ENCODE results near the gene VEPH1. TPM values are rescaled to one million over a fixed set of nuclear protein-coding genes. Genes with fewer than 3 reads are reported as not detected.

The VEPH1 gene
- total RNA-seq, 1 experiment from 2014 or later = 35.1 TPM

DNA sequence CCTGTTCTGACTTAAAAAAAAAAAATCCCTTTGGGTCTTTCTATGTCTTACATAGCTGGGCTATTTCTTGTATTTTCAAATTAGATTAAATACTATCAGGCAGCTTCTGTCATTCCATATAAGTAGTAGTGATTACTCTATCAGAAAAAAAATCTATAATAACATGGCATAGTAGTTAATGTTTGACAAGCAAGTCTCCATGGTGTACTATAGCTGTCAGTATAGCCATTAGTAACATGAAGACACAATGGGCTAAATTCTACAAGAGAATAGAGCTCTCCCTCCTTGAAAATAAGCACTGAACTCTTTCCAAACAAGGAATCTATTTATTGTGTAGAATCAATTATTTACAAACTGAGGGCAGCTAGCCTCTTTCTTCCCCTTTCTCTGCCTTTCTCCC is 19.4 kb upstream of the VEPH1 start:
- no TSS peak for BruUV-seq (replicated peaks)
- intact Hi-C loops (cut with micrococcal nuclease; ENCODE audit: unreplicated experiment) = no loop called here
- Mint-ChIP-seq H3K4me3 (ENCODE audit: low read depth, unreplicated experiment) (no peak overlapping the region), H3K27me3 (ENCODE audit: unreplicated experiment) (no peaks in the 10 kb centered on the region), H3K9me3 (ENCODE audit: low read depth, unreplicated experiment) (no peaks in the 10 kb centered on the region), H3K4me1 (ENCODE audit: low read depth, unreplicated experiment) (peaks cover 15% of the 10 kb centered on the region), H3K36me3 (ENCODE audit: insufficient read depth, unreplicated experiment) (no peaks in the 10 kb centered on the region), H3K27ac (ENCODE audit: unreplicated experiment) (no peak overlapping the region)
- CTCF ChIA-PET = interaction anchor here (1.0 to 1.4 kb wide), 4 partner anchors 10 to 319 kb away, joined by 4 to 5 read pairs (median 4); no protein-coding TSS in a partner anchor
- DNase-seq = no peak
- TF ChIP-seq, protein P1, sequence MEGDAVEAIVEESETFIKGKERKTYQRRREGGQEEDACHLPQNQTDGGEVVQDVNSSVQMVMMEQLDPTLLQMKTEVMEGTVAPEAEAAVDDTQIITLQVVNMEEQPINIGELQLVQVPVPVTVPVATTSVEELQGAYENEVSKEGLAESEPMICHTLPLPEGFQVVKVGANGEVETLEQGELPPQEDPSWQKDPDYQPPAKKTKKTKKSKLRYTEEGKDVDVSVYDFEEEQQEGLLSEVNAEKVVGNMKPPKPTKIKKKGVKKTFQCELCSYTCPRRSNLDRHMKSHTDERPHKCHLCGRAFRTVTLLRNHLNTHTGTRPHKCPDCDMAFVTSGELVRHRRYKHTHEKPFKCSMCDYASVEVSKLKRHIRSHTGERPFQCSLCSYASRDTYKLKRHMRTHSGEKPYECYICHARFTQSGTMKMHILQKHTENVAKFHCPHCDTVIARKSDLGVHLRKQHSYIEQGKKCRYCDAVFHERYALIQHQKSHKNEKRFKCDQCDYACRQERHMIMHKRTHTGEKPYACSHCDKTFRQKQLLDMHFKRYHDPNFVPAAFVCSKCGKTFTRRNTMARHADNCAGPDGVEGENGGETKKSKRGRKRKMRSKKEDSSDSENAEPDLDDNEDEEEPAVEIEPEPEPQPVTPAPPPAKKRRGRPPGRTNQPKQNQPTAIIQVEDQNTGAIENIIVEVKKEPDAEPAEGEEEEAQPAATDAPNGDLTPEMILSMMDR (IDR thresholded peaks at IDR 0.05; ENCODE audit: unreplicated experiment) = no peak

DNA sequence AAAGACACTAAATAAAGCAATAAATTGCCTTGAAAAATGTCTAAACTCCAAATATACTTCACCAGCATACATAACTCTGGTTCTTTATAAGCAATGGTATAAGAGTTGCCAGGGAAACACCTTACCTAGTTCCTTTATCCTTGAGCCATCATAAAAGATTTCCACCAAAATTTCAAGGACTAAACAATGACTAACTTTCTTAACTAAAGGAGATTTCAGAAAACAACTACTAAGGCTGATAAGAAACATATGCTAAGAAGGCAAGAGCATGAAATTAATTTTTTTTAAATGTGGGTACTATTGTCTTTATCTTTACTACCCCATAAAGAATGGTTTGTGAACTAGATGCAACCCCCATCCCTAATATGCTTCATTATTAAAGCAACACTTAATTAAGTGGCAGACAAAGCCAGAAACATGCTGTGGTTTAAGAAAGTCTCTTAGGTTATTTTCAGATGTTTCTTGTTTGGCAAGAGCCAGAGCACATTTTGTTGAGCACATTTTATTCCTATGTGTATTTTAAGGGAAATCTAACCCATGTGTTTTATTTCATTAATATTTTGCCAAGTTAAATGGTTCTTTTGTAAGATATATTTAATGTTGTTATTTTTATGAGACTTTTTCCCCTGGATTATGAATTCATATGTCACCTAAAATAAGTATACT is 17.4 kb upstream of the VEPH1 start:
- TF ChIP-seq, protein P1 (IDR thresholded peaks at IDR 0.05; ENCODE audit: unreplicated experiment) = no peak
- Mint-ChIP-seq H3K4me3 (ENCODE audit: low read depth, unreplicated experiment) (no peak overlapping the region), H3K9me3 (ENCODE audit: low read depth, unreplicated experiment) (no peaks in the 10 kb centered on the region), H3K27me3 (ENCODE audit: unreplicated experiment) (no peaks in the 10 kb centered on the region), H3K27ac (ENCODE audit: unreplicated experiment) (no peak overlapping the region), H3K4me1 (ENCODE audit: low read depth, unreplicated experiment) (peaks cover 9% of the 10 kb centered on the region), H3K36me3 (ENCODE audit: insufficient read depth, unreplicated experiment) (no peaks in the 10 kb centered on the region)
- BruUV-seq (replicated peaks) = no TSS peak
- intact Hi-C loops (cut with micrococcal nuclease; ENCODE audit: unreplicated experiment) = no loop called here
- DNase-seq = no peak
- CTCF ChIA-PET = interaction anchor here (1.0 kb wide), 1 partner anchor 11 kb away, joined by 3 read pairs; no protein-coding TSS in a partner anchor

DNA sequence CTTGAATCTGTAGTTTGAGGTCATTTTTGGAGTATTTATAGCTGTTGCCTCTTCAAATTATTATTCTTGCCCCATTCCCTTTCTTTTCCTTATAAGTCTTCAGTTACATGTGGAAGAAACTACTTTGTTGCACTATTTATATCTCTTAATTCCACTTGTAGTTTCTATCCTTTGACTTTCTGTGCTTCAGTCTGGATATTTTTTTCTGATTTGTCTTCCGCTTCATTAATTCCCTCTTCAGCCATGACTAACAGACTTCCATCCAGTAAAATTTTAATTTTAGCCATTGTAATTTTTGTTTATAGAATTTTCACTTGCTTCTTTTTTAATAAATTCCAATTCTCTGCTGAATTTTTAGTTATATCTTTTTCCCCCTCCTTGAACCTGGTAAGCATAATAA is 15.7 kb upstream of the VEPH1 start:
- no peaks in the 10 kb centered on the region for H3K9me3 Mint-ChIP-seq (ENCODE audit: low read depth, unreplicated experiment)
- no peak overlapping the region for H3K4me3 Mint-ChIP-seq (ENCODE audit: low read depth, unreplicated experiment)
- intact Hi-C loops (cut with micrococcal nuclease; ENCODE audit: unreplicated experiment) = no loop called here
- no peaks in the 10 kb centered on the region for H3K27me3 Mint-ChIP-seq (ENCODE audit: unreplicated experiment)
- H3K36me3 Mint-ChIP-seq (ENCODE audit: insufficient read depth, unreplicated experiment) = no peaks in the 10 kb centered on the region
- CTCF ChIA-PET = no interaction called here
- H3K27ac Mint-ChIP-seq (ENCODE audit: unreplicated experiment) = no peak overlapping the region
- no TSS peak for BruUV-seq (replicated peaks)
- TF ChIP-seq, protein P1 (IDR thresholded peaks at IDR 0.05; ENCODE audit: unreplicated experiment) = no peak
- peaks cover 9% of the 10 kb centered on the region for H3K4me1 Mint-ChIP-seq (ENCODE audit: low read depth, unreplicated experiment)
- DNase-seq = no peak

DNA sequence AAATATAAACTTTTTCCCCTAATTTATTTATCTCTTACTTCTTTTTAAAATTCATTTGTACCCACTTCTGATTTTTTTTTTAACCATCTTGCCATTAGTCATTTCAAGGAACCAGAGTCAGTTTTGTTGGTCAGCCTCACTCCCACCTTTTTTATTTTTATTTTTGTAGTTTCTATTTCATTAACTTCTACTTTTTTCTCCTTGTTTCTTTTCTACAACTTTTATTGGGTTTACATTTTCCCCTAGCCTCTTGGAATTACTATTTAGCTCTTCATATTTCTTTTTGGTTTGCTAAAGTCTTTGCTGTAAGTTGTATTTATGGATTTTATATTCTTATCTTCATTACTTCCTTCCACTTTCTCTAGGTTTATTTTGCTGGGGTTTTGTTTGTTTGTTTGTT is 13.7 kb upstream of the VEPH1 start:
- DNase-seq = no peak
- Mint-ChIP-seq H3K27ac (ENCODE audit: unreplicated experiment) (no peak overlapping the region), H3K9me3 (ENCODE audit: low read depth, unreplicated experiment) (no peaks in the 10 kb centered on the region), H3K4me1 (ENCODE audit: low read depth, unreplicated experiment) (no peaks in the 10 kb centered on the region), H3K27me3 (ENCODE audit: unreplicated experiment) (no peaks in the 10 kb centered on the region), H3K4me3 (ENCODE audit: low read depth, unreplicated experiment) (no peak overlapping the region), H3K36me3 (ENCODE audit: insufficient read depth, unreplicated experiment) (no peaks in the 10 kb centered on the region)
- CTCF ChIA-PET = no interaction called here
- intact Hi-C loops (cut with micrococcal nuclease; ENCODE audit: unreplicated experiment) = no loop called here
- no TSS peak for BruUV-seq (replicated peaks)
- TF ChIP-seq, protein P1 (IDR thresholded peaks at IDR 0.05; ENCODE audit: unreplicated experiment) = no peak
